IPS DF 19.7 (cell line): ENCODE measurements around the gene SCUBE1.

Experiments used
- DNase-seq: peaks from one replicate; pipeline ENCODE4 v3.0.0-alpha.2; 2013; ENCODE audit warnings: low read depth, low spot score

SCUBE1 gene

DNA sequence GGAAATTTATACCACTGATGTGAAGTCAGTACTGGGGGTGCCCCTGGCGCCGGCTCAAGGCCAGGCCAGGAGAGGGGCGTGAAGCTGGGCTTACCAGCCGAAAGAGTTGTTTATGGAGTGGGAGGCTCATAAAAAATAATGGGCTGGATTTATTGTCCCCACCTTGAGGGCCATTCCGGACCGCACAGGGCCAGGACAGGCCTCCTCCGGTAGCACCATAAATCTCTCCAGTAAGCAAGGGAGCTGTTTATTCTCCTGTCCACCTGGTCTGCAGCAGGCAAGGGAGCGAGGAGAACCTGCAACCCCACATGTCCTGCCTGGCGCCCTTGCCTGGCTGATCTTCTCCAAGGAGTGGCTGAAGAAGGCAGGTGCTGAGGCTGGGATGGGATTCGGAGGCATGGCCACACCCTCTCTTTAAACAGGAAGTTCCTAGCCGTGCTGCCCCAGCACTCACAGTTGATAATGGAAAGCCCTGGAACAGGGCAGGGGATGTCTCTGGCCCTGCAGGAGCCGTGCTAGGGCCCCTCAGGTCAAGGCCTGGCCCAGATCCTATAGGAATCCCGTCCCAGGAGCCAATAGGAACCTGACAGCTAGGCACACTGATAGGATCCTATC lies 65.1 kb downstream of the SCUBE1 start:
- DNase-seq = no peak

DNA sequence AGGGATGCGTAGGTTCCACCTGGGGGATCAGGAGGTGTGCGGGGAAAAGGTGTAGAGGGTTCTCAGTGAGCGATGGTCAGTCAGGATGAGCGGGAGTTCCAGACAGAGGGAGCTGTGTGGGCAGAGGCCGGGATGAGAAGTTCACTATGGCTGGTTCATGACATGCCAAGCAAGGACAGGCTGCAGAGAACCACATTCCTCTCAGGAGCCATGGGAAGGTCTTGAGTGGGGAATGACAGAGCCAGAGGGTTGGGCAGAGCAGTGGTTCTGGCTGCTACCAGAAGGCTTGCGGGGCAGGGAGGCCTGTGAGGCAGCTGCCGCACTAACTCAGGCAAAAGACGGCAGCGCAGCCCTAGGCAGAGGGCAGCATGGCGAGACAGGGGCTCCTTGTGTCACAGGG lies 66.1 kb downstream of the SCUBE1 start:
- DNase-seq = no peak

GRCh38 chr22:43276321-43276720 lies 66.9 kb downstream of the SCUBE1 start:
- no peak for DNase-seq

- peak; percentile 59 for DNase-seq
These were observed 67.4 kb downstream of the SCUBE1 start for GRCh38 chr22:43275545-43276317.

DNA sequence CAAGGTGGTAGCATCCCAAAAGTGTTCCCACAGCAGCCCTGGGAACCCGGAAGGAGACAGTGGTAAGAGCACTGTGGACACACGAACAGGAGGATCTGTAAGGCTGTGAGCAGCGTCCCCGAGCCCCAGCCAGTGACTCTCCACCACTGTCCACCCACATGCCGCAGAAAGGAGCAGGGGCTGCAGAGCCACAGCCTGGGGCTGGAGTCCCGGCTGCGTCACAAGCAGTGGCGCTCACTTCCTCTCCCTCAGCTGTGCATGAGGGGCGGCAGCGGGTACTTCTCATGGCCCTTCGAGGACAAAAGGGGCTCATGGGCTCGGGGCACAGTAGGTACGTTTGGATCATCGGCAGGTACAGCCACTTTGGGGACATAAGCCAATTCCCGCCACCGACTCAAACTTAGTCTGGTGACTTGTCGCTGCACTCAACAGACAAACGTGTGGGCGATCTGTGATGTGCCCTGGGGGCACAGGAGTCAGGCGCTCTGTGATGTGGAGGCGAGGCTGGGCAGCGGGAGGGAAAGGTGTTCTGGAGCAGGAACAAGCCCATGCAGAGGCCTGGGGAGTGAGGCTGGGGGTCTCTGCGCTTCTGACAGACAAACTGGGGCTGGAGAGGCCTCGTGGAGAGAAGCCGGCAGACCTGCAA lies 68.5 kb downstream of the SCUBE1 start:
- DNase-seq = no peak

DNA sequence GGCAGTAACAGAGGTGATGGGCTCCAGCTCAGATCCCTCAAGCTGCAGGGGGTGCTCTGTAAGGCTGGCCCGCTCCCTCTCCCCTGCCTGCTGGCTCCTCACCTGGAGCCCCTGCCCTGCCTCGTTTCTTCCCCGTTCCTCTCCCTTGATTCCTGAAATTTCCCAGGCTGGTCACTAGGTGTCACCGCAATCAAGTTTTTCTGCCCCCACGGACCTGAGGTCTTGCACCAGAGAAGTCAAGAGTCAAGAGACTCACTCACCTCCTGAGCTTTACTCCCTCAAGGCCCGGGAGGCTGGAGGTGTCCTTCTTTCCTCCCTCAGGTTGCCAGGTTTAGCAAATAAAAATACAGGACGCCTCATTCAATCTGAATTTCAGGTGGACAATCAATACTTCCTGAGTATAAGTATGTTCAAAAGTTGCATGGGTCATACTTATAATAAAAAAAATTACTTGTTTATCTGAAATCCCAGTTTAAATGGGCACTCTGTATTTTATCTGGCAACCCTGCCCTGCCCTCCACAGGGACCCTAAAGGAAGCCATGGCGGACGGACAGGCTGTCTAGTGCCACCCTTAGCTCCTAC lies 69.2 kb downstream of the SCUBE1 start:
- DNase-seq = no peak

DNA sequence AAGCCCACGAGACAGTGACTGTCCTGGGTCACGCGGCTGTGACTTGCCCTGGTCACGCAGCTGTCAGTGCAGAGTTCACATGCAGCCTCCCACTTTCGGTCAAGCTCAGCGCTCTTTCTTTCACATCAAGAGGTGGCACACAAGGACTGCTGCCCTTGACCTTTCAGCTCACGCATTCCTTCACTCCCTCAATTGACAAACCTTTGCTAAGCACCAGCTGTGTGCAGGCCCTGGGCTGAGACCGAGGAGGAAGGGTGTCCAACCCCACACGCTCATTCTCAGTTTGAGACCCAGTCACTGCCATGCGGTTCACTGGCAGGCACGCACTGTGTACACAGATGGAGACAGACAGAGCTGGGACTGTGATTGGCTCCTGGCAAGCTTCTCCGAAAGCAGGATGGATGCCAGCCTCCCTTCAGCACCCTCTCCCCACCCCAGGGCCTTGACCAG lies 70.3 kb downstream of the SCUBE1 start:
- DNase-seq = no peak

DNA sequence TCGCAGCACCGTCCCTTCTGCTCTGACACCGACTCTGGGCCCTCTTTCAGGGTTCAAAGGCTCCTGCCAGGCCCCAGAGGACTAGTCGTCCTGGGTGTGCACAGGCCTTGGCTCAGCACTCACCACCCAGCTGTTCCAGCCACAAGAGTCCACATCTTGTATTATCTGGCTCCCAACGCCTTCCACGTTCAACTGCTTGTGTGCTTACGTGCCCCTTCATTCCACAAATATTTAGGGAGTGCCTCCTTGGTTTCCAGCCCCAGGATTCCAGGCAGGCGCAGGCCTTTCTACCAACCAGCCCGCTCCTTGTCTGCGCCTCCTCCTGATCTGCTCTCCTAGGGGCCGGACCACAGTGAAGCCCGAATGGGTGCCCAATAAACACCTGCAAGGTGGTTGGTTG lies 70.9 kb downstream of the SCUBE1 start:
- no peak for DNase-seq

DNA sequence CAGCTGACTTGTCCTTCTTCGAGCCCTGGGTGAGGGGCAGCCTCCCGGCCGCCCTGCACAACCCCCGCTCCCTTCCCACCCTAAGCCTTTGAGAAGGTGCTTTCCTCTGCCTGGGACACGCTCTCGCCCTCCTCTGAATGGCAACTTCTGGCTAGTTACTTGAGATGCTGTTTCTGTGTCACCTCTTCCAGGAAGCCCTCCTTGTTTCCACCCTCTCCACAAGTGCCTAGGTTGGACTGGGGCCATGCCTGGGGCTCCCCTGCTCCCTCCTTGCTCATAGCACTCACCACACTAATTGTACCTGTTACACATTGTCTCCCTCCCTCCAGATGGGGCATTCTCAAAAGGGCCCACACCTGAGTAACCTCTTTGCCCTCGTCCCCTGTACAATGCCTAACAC lies 72.2 kb downstream of the SCUBE1 start:
- no peak for DNase-seq

DNA sequence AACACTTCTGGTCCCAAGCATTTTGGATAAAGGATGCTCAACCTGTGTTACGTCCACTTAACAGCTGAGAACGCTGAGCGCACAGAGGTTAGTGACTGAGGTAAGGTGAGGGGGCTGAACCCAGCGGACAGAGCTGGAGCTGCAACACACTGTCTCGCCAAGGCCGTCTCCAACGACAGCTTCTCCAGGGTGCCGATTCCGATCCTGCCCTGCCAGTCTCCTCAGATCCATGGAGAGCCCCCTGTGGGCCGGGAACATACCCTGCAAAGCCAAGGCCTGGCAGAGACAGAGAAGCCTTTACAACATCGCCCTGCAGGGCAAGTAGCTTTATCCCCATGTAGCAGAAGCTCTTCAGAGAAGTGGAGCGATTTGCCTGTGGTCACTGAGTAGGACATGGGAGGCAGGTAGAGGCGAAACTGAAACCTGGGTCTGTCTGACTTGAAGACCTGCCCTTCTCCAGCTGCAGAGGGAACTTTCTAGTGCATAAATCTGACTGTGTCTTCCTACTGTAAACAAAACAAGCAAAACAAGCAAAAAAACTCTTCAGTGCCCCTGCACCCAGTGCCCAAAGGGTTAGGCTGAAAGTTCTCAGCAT lies 72.8 kb downstream of the SCUBE1 start:
- peak; percentile 63 for DNase-seq

- no peak for DNase-seq
These were observed 73.5 kb downstream of the SCUBE1 start for GRCh38 chr22:43269646-43270045.

DNA sequence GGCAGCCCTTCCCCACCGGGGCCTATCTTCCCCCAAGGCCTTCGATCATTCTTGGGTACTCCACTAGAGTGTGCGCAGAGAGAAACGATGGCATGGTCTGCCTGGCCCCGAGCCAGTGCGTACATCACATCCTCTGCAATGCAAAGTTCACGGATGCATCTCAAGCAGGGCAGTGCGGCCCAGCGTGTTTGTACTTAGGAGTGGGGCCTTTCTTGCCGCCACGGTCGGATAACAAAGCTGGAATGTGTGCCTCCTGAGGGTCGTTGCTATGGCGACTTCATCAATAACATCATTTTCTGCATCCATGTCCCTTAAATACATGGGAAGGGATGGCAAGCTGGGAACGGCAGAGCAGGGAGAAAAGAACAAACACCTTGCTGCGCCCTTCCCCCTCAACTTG lies 73.9 kb downstream of the SCUBE1 start:
- DNase-seq = no peak

DNA sequence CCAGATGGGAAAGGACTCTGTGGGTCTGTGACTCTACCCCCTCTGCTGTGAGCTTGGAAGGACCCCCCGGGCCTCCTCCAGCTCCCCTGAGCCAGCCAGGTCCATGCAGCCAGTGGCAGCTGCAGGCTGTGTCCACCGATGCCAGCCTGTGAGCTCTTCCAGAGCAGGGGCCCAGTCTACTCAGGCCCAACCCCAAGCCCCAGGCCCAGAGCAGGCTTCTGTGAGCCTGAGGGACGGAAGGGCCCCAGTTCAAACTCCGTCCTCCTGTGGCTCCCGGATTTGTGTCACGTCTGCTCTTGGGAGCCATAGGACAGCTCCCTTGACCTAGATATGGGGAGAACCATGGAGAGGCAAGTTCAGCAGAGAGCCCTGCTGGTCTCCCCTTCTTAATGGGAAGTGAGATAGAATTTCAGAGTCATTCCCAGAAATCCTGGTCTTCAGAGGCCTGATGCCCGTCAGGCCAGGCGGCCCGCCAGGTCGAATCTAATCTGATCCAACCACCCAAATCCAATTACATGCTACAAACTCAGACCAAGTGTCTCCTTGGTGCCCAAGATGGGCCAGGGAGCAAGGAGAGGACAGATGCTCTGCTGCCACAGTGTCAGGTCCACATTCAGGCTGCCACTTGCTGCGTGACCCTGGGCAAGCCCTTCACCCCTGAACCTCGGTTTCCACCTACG lies 75.1 kb downstream of the SCUBE1 start:
- no peak for DNase-seq

- no peak for DNase-seq
These were observed 75.7 kb downstream of the SCUBE1 start for GRCh38 chr22:43267332-43267980.

GRCh38 chr22:43266076-43266475 lies 77.1 kb downstream of the SCUBE1 start:
- no peak for DNase-seq

GRCh38 chr22:43263645-43264514 lies 79.3 kb downstream of the SCUBE1 start:
- DNase-seq = no peak

DNA sequence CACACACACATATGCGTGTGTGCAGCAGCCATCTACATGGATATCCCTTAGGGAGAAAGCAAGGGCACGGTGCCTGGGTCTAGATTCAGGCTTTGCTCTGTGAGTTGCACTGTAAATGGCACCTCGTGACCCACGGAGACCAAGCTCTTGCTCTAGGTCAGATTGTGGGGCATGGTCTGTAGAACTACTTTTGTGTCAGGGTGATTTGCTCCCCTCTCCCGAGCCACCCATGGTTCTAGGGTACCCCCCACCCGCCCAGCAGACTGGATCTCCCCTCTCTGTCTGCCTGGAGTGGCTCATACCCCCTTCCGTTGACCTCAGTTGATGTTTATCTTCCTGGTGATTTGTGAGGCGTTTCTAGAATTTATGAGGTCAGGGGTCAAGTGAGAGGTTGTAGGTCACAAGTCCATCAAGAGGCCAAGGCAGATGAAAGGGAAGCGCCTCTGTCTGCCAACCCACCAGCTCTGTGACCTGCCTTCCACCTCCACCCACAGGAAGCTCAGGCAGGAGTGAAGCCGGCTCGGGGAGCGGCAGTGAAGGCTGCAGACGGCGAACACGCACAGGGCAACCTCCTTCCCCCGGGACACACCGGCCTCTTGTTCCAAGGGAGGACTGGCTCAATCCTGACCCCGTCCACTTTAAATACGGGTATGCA lies 80.1 kb downstream of the SCUBE1 start:
- DNase-seq = no peak

GRCh38 chr22:43260331-43261231 lies 82.6 kb downstream of the SCUBE1 start:
- no peak for DNase-seq
